Upper lobe of left lung (tissue), 6 donors: ENCODE results near the gene GPD2. TPM values are rescaled to one million over a fixed set of nuclear protein-coding genes. Genes with fewer than 3 reads are reported as not detected.
A peak's percentile ranks its signal among the peaks of the same experiment; 100 is the strongest.

ENCODE experiments used
- ATAC-seq, 2 donors: fragments of 200-7000 bp; cut with Tn5 transposase; one replicate each; pipeline ENCODE4 v1.9.1; 2022; ENCODE audit warnings: mild to moderate bottlenecking in 2 of 2, moderate library complexity in 2 of 2; ENCODE audit not compliant: low FRiP score in 2 of 2
- DNase-seq, 2 donors: peaks; one replicate each; pipeline ENCODE4 v3.0.0-alpha.2; 2019 to 2020
- H3K27ac ChIP-seq, 4 donors: fragments of 200-600 bp; sonication (generic); one replicate each; pipeline ENCODE4 v1.5.1; 2016 to 2019
- H3K27me3 ChIP-seq, 4 donors: fragments of 200-600 bp; sonication (generic); one replicate each; pipeline ENCODE4 v1.5.1; 2017 to 2019
- H3K36me3 ChIP-seq, 4 donors: fragments of 200-600 bp; sonication (generic); one replicate each; pipeline ENCODE4 v1.5.1; 2016 to 2019
- H3K4me1 ChIP-seq, 4 donors: fragments of 200-600 bp; sonication (generic); one replicate each; pipeline ENCODE4 v1.5.1; 2018 to 2019
- H3K4me3 ChIP-seq, 4 donors: fragments of 200-600 bp; sonication (generic); one replicate each; pipeline ENCODE4 v1.5.1; 2017 to 2019; ENCODE audit warnings: mild to moderate bottlenecking in 2 of 4, moderate library complexity in 1 of 4
- H3K9me3 ChIP-seq, 4 donors: fragments of 200-600 bp; sonication (generic); one replicate each; pipeline ENCODE4 v1.5.1; 2018 to 2019
- EP300 ChIP-seq, 4 donors: sonication (generic); formaldehyde crosslinking; IDR thresholded peaks; one replicate each; pipeline ENCODE4 v1.5.1; 2017; ENCODE audit warnings: antibody characterized with exemption in 4 of 4, control low read depth in 2 of 4
- POLR2A ChIP-seq, 4 donors: fragments of 450-650 bp; IDR thresholded peaks; one replicate each; pipeline ENCODE4 v1.5.1; 2016 to 2017; ENCODE audit warnings: antibody characterized with exemption in 4 of 4, mild to moderate bottlenecking in 2 of 4
- POLR2AphosphoS5 ChIP-seq, 2 donors: sonication (generic); formaldehyde crosslinking; IDR thresholded peaks; one replicate each; pipeline ENCODE4 v1.5.1; 2017; ENCODE audit warnings: antibody characterized with exemption in 2 of 2
- WGBS, 2 donors: methylation state at CpG; one replicate each; pipeline ENCODE4 v1.1.5; 2017 to 2018; 5-methylcytosine and 5-hydroxymethylcytosine counted together
- total RNA-seq, 6 donors: library from RNA; depleted of rRNA in 4 of 6; stranded (reverse); fragments of >200 nt in 4 of 6; gene quantifications; one replicate each; pipeline versions ENCODE4 v1.1.0 to v1.2.1, GENCODE V29; 2016 to 2021
- TF ChIP-seq, protein P1 (sequence below), 6 experiments: fragments of 450-650 bp in 4 of 6; fragments of 200-600 bp in 2 of 6; sonication (generic) in 2 of 6; IDR thresholded peaks; one replicate each; pipeline ENCODE4 v1.5.1; 2016 to 2019; ENCODE audit warnings: antibody characterized with exemption in 6 of 6
- donor health status: DM: no; HTN: no; CAD: no; lungs with moderate emphysema.
- donor health status: DM: no; HTN: yes; CAD: no; lungs with severe emphysema.

The GPD2 gene
- total RNA-seq, 6 donors from 2014 or later = 37.6 to 142 (median 44.2) TPM

DNA sequence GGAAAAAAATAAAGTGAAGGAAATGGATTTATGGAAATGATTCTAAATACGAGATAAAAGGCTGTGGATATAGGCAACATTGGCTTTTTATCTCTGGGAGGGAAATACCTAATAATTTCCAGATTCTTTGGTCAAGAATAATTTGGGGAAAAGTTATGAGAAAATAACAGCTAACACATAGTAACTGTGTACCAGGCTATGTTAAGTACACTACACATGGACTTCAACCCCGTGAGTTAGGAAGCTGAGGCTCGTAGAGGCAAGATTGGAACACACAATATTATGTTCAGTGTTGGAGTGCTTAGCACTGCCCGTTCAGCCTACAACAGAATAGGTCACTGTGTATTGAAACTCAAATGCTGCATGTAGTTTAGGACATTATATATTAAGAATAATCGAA, 34.3 kb upstream of the GPD2 start:
- Histone ChIP-seq H3K9me3 (no peaks in the 10 kb centered on the region), H3K27ac (no peak overlapping the region), H3K4me1 (peaks cover 10 to 28% (median 23%) of the 10 kb centered on the region in 4 donors), H3K4me3 (no peak overlapping the region), H3K27me3 (no peaks in the 10 kb centered on the region), H3K36me3 (no peaks in the 10 kb centered on the region)
- DNase-seq (no peak), ATAC-seq (no peak)
- 85 to 86% methylated on average over 5 of the region's 5 CpGs for WGBS, 2 donors
- TF ChIP-seq, protein P1, sequence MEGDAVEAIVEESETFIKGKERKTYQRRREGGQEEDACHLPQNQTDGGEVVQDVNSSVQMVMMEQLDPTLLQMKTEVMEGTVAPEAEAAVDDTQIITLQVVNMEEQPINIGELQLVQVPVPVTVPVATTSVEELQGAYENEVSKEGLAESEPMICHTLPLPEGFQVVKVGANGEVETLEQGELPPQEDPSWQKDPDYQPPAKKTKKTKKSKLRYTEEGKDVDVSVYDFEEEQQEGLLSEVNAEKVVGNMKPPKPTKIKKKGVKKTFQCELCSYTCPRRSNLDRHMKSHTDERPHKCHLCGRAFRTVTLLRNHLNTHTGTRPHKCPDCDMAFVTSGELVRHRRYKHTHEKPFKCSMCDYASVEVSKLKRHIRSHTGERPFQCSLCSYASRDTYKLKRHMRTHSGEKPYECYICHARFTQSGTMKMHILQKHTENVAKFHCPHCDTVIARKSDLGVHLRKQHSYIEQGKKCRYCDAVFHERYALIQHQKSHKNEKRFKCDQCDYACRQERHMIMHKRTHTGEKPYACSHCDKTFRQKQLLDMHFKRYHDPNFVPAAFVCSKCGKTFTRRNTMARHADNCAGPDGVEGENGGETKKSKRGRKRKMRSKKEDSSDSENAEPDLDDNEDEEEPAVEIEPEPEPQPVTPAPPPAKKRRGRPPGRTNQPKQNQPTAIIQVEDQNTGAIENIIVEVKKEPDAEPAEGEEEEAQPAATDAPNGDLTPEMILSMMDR (IDR thresholded peaks at IDR 0.05) = no peak
- TF ChIP-seq POLR2A (IDR thresholded peaks at IDR 0.05) (no peak), EP300 (IDR thresholded peaks at IDR 0.05) (no peak), POLR2AphosphoS5 (IDR thresholded peaks at IDR 0.05) (no peak)

DNA sequence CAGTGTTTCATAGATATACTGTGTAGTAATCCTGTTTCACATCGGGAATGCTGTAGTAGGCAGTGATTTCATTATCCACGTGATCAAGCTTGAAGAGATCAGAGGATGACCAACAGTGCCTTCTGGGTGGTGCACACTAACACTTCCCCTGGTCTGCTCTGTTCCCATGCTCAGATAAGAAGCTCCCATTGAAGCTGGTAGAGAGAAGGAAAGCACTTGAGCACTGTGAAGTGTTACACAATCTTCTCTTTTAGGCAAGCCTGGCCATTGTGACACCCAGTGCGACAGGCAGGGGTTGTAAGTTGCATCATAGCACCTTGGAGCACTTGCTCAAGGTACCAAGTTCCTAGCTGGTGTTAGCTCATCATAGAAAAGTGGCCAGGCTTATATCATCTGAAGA, 30.6 kb upstream of the GPD2 start:
- H3K9me3 ChIP-seq = no peaks in the 10 kb centered on the region
- H3K27ac ChIP-seq = peak overlapping the region in 3 of 4 donors; percentile 13 to 60 (median 38)
- H3K36me3 ChIP-seq = no peaks in the 10 kb centered on the region
- TF ChIP-seq, protein P1 (IDR thresholded peaks at IDR 0.05) = no peak
- TF ChIP-seq POLR2AphosphoS5 (IDR thresholded peaks at IDR 0.05) (peak; percentile 78 to 93), POLR2A (IDR thresholded peaks at IDR 0.05) (peak in 2 of 4 donors; percentile 18 to 45), EP300 (IDR thresholded peaks at IDR 0.05) (peak in 1 of 4 donors; percentile 81)
- DNase-seq (peak in 1 of 2 donors; percentile 90), ATAC-seq (peak; percentile 82 to 88)
- no peaks in the 10 kb centered on the region for H3K27me3 ChIP-seq
- H3K4me3 ChIP-seq = no peak overlapping the region
- H3K4me1 ChIP-seq = peaks cover 0 to 10% (median 8%) of the 10 kb centered on the region in 4 donors
- WGBS, 2 donors = 31 to 38% methylated on average over 3 of the region's 3 CpGs

DNA sequence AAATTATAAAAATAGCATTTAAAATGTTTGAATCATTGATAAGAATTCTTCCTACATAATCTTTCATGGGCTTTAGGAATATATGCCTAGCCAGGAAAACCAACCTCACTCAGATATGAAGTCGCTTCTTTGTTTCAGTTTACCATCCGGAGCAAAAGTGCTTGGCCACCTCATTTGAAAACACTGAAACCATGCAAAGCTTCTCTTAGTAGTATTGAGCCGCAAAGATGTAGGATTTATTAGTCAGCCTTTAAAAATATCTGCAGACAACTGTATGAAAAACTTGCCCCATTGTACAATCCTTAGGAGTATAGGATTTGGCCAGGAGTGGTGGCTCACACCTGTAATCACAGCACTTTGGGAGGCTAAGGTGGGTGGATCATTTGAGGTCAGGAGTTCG, 24.3 kb upstream of the GPD2 start:
- Histone ChIP-seq H3K27me3 (no peaks in the 10 kb centered on the region), H3K9me3 (no peaks in the 10 kb centered on the region), H3K27ac (no peak overlapping the region), H3K36me3 (no peaks in the 10 kb centered on the region), H3K4me3 (no peak overlapping the region), H3K4me1 (no peaks in the 10 kb centered on the region)
- no peak for DNase-seq
- TF ChIP-seq POLR2AphosphoS5 (IDR thresholded peaks at IDR 0.05) (no peak), EP300 (IDR thresholded peaks at IDR 0.05) (no peak), POLR2A (IDR thresholded peaks at IDR 0.05) (no peak)
- TF ChIP-seq, protein P1 (IDR thresholded peaks at IDR 0.05) = no peak
- WGBS, 2 donors = 85 to 97% methylated on average over 4 of the region's 4 CpGs
- no peak for ATAC-seq

DNA sequence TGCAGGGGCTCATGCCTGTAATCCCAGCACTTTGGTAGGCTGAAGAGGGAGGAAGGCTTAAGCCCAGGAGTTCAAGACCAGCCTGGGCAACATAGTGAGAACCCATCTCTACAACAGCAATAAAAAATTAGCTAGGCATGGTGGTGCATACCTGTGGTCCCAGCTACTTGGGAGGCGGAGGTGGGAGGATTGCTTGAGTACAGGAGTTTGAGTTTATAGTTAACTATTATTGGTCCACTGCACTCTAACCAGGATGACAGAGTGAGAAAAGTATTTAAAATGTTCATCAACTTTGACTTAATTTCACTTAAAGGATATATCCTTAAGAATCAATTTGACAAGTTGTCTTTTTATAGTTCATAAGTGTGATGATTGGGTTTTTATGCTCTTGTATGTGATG, 14.3 kb upstream of the GPD2 start:
- no peak overlapping the region for H3K4me3 ChIP-seq
- H3K9me3 ChIP-seq = no peaks in the 10 kb centered on the region
- no peaks in the 10 kb centered on the region for H3K27me3 ChIP-seq
- H3K4me1 ChIP-seq = no peaks in the 10 kb centered on the region
- no peak for DNase-seq
- no peak overlapping the region for H3K27ac ChIP-seq
- 87 to 93% methylated on average over 1 of the region's 1 CpG for WGBS, 2 donors
- H3K36me3 ChIP-seq = no peaks in the 10 kb centered on the region
- no peak for TF ChIP-seq EP300 (IDR thresholded peaks at IDR 0.05)
- no peak for TF ChIP-seq POLR2AphosphoS5 (IDR thresholded peaks at IDR 0.05)
- no peak for TF ChIP-seq POLR2A (IDR thresholded peaks at IDR 0.05)
- TF ChIP-seq, protein P1 (IDR thresholded peaks at IDR 0.05) = no peak
- no peak for ATAC-seq

DNA sequence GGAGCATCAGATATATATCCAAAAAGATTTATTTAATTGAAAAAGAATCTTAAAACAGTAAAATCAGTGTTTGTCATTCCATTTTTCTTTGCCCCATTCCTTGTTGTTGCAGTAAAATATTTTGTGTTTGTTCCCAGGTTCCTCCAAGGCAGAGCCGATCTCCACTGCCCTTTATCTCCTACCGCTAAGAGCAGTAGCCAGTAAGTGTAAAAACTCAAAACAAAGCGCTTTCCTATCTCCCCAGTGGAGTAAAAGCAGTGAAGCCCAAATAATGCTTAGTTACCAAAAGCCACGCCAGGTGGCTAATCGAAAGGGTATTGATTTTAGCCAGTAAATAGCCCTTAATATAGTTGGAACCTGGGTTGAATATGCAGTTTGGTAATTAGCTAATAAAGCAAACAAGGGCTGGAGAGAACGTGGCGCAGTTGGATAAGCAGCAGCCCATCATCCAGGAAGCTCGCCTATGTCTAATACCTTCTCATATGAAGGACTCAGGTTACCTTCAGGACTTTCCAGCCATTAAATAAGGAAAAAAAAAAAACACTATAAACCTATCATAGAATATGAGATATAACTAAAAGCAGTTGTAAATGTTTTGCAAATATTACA, 12.4 kb upstream of the GPD2 start:
- no peak for DNase-seq
- Histone ChIP-seq H3K4me1 (peaks cover 0 to 7% (median under 1%) of the 10 kb centered on the region in 4 donors), H3K9me3 (no peaks in the 10 kb centered on the region), H3K27me3 (no peaks in the 10 kb centered on the region), H3K4me3 (no peak overlapping the region), H3K27ac (no peak overlapping the region), H3K36me3 (no peaks in the 10 kb centered on the region)
- no peak for ATAC-seq
- WGBS, 2 donors = 80 to 90% methylated on average over 8 of the region's 8 CpGs
- TF ChIP-seq, protein P1 (IDR thresholded peaks at IDR 0.05) = no peak
- TF ChIP-seq POLR2AphosphoS5 (IDR thresholded peaks at IDR 0.05) (no peak), POLR2A (IDR thresholded peaks at IDR 0.05) (no peak)
